MV-4-11 (cell line): ENCODE results near the gene WDR27.
"Not testable (repeated sequence)": the region's sequence is repeated elsewhere in the genome, so short reads cannot be mapped to it uniquely, and the experiment has no call there.

Experiments
- DNase-seq: peaks from one replicate; lab custom pipeline; 2025; lab: John Stamatoyannopoulos, UW

The WDR27 gene

DNA sequence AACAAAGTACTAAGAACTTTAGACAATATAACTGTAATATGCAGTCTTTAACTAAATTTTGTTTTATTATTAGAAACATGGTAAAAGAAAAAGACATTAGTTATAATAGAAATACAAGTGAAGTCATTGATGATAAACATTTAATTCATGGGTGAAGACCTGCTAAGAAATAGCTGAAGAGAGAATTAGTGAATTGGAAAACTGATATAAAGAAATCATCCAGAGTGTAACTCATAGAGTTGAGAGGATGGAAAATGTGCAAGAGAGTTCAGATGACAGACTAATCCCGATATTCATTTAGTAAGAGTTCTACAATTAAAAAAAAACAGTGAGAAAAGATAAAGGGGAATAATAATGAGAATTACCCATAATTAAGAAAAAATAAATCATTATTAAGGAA is 227.5 kb downstream of the WDR27 start:
- no peak for DNase-seq

GRCh38 chr6:169473663-169474062 is 228.2 kb downstream of the WDR27 start:
- DNase-seq = no peak

GRCh38 chr6:169472786-169473416 is 228.9 kb downstream of the WDR27 start:
- DNase-seq = peak; percentile 26

- no peak for DNase-seq
Observed at GRCh38 chr6:169470790-169471189, 231.0 kb downstream of the WDR27 start.

DNA sequence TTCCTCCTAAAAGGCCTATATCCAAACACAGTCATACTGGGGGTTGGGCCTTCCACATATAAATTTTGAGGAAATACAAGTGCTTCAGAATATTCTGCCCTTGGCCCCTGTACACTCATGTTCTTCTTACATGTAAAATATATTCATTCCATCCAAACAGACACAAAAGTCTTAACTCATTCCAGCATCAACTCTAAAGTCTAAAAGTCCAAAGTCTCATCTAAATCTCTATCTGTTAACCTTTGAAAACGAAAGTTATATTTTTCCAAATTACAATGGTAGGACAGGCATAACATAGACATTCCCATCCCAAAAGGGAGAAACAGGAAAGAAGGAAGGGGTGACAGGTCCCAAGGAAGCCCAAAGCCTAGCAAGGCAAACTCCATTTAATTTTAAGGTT is 232.8 kb downstream of the WDR27 start:
- no peak for DNase-seq

- DNase-seq = not testable (repeated sequence)
Observed at GRCh38 chr6:169467755-169468154, 234.1 kb downstream of the WDR27 start.

GRCh38 chr6:169466256-169466655 is 235.6 kb downstream of the WDR27 start:
- DNase-seq = peak; percentile 43

DNA sequence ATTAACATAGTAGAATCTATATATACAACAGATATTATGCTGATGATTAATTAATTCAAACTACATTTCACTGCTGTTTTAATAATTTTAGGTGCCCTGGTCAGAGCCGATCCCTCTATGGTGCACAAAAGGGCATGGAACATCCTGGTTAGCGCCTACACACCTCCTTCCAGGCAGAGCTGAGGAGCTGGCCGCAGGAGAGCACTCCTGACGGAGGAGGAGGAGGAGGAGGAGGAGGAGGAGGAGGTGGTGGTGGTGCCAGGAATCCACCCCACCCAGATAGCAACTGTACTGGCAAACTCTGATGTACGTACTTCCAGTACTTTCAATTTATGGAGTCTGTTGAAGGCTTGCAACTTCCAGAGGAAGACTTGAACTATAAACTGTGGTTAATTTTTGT is 244.1 kb downstream of the WDR27 start:
- no peak for DNase-seq

GRCh38 chr6:169456840-169457239 is 245.0 kb downstream of the WDR27 start:
- DNase-seq = no peak

DNA sequence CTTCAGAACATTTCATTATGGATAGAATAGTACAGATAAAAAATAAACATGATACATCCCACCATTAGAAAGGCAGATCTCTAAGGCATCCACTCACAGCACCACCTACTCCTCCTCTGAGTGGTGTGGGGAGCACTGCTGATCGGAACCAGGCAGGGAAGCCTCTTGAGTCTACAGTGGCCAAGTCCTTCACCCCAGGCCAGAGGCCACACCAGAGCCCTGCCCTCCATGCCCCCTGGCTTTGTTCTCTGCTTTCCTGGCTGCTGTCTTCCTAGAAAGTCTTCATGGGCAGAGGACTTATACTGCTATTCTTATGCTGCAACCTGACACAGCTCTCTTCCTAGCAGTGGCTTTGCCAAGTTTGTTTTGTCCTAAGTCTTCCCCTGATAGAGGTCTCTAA is 246.4 kb downstream of the WDR27 start:
- DNase-seq = no peak

DNA sequence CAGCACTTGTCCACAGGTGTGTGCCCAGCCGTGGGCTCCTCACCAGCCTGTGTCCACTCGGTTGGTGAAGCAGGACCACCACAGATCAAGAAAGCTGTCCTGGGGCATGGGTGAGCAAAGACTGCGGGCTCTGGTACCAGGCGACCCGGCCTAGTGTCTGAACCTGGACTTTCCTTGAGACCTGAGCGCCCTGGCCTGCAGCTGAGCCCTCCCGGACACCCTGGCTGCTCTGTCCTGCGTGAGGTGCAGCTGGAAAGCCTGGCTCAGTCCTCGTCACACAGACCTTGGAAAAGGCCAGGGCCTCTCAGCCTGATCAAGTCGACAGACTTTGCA is 247.0 kb downstream of the WDR27 start:
- no peak for DNase-seq

DNA sequence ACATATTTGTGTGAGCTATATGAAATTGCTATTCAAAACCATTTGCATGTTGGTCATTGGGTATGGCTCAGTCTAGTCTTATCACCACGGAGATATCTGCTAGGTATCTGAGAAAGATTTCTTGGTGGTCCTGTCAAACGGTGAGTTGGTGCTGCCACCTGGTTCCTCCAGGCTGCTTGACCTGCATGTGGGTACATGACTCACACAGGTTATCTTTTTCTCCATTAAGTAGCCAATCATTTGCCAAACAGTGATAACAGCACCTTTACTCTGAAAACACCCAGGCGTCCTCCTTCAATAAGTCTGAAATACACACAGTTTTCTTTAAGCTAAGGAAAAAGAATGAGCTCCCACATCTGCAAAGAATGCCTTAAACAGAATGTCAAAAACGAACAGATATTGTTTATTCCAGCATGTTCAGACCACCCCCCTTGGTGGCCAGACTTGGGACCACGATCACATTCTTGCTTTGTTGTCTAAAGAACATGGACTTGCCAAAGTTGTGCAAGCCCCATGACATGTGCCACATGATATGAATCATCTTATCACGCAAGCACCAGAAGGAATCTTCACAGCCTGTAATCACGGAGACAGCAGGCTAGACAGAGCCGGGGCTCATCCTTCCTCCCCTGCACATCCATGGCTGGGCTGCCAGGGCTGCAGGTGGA is 247.5 kb downstream of the WDR27 start:
- DNase-seq = peak; percentile 28

- DNase-seq = no peak
Observed at GRCh38 chr6:169452869-169453620, 248.8 kb downstream of the WDR27 start.

DNA sequence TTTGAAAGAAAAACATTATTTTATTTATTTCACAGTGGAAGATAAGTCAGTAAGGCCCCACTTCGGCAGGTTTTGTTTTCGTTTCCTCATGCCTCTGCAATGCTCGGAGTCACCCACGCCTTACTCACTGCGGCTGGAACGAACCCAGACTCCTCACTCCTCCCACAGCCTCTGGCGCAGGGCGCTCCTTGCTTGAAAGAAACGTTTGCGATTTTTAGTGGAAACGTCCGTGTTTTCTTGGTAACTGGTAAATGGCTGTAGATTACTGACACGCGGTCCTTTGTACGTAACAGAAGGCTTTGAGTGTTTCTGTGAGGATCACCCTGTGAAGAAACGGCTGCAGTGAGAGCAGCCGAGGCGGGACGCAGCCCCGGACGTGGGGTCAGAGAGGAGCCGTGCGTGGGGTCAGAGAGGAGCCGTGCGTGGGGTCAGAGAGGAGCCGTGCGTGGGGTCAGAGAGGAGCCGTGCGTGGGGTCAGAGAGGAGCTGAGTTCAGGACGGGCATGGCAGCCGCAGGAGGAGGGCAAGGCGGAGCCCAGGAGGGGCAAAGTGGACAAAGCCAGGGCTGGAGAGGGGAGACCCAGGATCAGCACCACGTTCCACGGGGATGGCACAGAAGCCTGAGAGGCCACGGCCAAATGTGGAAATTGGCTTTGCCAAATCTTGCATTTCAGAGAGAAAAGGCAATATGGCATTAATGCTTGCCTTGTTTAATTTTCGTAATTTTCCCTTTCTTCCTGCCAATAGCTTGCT is 249.5 kb downstream of the WDR27 start:
- no peak for DNase-seq

DNA sequence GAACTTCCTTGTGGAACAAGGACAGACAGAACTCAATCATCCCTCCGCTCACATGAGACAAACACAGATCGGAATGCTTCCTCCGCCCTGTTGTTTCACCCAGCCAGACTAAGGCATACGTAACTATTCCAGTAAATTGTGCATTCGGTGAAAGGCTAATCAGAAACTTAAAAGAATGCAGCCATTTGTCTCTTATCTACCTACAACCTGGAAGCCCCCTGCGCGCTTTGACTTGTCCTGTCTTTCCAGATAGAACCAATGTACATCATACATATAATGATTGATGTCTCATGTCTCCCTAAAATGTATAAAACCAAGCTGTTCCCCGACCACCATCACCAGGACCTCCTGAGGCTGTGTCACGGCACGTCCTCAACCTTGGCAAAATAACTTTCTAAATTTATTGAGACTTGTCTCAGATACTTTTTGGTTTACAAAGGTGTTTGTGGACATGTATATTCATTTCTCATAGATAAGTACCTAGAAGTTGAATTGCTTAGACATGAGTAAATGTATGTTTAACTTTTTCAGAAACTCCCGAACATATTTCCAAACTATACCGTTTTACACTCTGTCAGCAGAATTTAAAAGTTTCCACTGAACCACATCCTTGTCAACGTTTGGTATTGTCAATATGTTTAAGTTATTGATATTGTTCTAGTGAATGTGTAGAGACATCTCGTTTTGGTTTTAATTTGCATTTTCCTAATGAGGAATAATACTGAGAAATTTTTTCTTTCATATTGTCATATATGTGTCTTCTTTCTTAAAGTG is 250.6 kb downstream of the WDR27 start:
- DNase-seq = no peak

DNA sequence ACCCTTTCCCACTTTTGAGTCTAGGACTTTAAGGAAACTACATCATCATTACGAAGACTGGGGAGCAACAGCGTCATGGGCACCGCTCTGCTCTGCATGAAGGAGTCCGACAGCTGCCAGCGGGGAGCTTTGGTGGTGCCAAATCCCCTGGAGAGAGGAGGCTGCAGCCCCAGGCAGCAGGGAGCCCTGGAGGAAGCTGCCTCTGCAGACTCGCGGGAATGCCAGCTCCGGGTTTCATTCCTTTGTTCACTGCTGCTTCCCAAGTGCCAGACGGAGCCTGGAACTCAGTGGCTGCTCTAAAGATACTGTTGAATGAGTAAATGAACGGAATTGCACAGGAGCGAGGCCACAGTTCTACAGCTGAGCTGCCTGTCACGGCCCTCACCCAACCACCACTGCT is 251.7 kb downstream of the WDR27 start:
- DNase-seq = no peak

GRCh38 chr6:169449221-169449620 is 252.6 kb downstream of the WDR27 start:
- no peak for DNase-seq

DNA sequence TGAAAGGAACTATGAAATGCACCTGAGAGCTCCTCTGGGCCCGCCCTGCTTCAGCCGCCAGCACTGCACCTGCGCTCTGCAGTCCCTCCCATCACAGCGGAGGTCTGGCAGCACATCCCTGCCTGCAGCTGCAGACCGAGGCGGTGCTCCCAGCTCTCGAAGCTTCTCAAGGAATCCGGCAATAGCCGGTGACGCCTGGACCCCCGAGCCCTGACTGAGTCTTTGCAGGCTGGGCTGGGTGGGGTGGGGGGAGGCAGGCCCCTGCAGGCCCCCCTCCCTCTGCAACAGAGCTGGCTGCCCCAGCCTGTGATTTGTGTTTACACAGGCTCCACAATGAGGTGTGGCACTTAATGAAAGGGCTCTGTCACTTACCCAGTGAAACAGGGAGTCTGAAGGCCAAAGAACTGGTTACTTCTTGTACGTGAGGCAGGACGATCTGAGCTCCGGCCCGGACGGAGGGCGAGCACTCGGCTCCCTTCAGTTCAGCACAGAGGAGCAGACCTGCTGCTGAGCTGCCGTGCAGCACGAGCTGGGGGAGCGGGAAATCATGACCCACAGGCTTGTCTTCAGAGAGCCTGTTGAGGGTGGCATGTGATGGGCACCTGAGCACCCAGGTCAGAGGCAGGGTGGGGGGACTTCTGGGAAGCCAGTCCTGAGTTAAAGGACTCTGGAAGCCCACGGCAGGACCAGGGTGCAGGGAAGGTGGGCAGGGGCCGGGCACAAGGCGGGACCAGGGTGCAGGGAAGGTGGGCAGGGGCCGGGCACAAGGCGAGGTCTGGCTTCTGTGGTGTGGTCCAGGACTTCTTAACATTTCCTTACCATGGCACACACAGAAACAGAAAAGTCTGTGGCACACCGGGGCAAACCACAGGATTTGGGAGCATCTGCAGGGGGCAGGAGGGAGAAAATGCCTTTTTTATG is 255.9 kb downstream of the WDR27 start:
- DNase-seq = no peak

DNA sequence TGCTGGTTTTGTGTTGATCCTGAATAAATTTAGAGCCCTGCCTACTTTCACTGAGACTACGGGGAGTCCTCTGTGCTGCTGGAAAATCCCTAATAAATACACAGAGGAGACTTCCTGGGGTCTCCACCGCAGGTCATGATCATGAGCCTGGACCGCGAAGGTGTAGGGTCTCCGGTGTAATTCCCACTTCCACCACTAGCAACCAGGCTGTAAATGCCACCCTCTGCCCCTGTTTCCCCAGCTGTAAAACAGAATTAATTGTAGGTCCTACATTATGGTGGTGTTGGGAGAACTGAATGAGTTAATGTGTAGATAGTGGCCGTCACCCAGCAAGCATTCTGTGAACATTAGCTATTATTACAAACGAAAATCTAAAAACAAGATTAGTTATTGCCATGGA is 256.6 kb downstream of the WDR27 start:
- DNase-seq = no peak

- DNase-seq = no peak
Observed at GRCh38 chr6:169441292-169441691, 260.5 kb downstream of the WDR27 start.

DNA sequence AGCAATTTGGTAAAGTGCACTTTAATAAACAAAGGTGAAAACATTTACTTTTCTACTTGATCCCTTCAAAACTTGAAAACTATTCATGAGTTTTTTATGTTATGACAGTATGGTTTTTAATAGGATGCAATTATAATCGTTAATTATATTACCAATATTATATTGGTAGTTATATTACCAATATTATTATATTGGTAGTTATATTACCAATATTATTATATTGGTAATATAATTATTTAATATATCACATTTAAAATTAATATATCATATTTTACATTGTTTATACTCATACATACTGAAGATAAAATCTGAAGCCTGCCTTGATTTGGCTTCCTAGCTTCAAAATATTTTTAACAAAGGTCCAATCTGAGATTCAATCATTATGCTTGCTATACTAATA is 262.1 kb downstream of the WDR27 start:
- no peak for DNase-seq
